ENCODE results near the gene L2HGDH.

GRCh38 chr14:50310445-50310844 lies 1.6 kb downstream of the L2HGDH start:
- TF ChIP-seq, protein P1, sequence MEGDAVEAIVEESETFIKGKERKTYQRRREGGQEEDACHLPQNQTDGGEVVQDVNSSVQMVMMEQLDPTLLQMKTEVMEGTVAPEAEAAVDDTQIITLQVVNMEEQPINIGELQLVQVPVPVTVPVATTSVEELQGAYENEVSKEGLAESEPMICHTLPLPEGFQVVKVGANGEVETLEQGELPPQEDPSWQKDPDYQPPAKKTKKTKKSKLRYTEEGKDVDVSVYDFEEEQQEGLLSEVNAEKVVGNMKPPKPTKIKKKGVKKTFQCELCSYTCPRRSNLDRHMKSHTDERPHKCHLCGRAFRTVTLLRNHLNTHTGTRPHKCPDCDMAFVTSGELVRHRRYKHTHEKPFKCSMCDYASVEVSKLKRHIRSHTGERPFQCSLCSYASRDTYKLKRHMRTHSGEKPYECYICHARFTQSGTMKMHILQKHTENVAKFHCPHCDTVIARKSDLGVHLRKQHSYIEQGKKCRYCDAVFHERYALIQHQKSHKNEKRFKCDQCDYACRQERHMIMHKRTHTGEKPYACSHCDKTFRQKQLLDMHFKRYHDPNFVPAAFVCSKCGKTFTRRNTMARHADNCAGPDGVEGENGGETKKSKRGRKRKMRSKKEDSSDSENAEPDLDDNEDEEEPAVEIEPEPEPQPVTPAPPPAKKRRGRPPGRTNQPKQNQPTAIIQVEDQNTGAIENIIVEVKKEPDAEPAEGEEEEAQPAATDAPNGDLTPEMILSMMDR (IDR thresholded peaks at IDR 0.05; ENCODE audit: insufficient read depth, low read length) = no peak
- TF ChIP-seq, protein P2, sequence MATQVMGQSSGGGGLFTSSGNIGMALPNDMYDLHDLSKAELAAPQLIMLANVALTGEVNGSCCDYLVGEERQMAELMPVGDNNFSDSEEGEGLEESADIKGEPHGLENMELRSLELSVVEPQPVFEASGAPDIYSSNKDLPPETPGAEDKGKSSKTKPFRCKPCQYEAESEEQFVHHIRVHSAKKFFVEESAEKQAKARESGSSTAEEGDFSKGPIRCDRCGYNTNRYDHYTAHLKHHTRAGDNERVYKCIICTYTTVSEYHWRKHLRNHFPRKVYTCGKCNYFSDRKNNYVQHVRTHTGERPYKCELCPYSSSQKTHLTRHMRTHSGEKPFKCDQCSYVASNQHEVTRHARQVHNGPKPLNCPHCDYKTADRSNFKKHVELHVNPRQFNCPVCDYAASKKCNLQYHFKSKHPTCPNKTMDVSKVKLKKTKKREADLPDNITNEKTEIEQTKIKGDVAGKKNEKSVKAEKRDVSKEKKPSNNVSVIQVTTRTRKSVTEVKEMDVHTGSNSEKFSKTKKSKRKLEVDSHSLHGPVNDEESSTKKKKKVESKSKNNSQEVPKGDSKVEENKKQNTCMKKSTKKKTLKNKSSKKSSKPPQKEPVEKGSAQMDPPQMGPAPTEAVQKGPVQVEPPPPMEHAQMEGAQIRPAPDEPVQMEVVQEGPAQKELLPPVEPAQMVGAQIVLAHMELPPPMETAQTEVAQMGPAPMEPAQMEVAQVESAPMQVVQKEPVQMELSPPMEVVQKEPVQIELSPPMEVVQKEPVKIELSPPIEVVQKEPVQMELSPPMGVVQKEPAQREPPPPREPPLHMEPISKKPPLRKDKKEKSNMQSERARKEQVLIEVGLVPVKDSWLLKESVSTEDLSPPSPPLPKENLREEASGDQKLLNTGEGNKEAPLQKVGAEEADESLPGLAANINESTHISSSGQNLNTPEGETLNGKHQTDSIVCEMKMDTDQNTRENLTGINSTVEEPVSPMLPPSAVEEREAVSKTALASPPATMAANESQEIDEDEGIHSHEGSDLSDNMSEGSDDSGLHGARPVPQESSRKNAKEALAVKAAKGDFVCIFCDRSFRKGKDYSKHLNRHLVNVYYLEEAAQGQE (IDR thresholded peaks at IDR 0.05; ENCODE audit: insufficient replicate concordance, low read depth) = no peak
